GM12865 (cell line): Measurements from ENCODE around the gene SMURF2.

ENCODE experiments used
- DNase-seq: peaks from one replicate; pipeline ENCODE4 v3.0.0; 2010; ENCODE audit warnings: low read depth
- H3K4me3 ChIP-seq: 2 replicates; pipeline ENCODE4 v1.5.1; 2011; ENCODE audit warnings: mild to moderate bottlenecking, low read depth, low read length, control low read depth
- TF ChIP-seq, protein P1 (sequence below): IDR thresholded peaks from 2 replicates; pipeline ENCODE4 v1.5.1; 2011; ENCODE audit warnings: low read length, control low read depth, low read depth, inconsistent platforms; ENCODE audit not compliant: insufficient read depth; ENCODE audit errors: missing control alignments

Gene SMURF2

DNA sequence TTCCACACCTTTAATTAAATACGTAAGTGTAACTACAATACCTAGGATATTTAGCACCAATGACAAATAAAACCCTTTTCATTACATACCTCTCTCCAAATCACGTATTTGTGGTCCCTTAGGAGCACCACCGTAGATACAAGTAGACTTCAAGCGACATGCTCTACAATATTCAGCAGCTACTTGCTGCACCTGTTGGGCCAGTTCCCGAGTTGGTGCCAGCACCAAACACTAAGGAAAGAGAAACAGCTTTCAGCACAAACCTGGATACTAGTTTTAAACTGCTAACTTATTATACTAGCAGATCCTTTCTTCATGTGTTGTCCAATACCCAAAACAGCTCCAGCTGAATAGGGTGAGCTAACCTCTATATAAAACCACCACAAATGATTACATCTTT is 158.8 kb downstream of the SMURF2 start:
- H3K4me3 ChIP-seq, result no peak overlapping the region
- TF ChIP-seq, protein P1, sequence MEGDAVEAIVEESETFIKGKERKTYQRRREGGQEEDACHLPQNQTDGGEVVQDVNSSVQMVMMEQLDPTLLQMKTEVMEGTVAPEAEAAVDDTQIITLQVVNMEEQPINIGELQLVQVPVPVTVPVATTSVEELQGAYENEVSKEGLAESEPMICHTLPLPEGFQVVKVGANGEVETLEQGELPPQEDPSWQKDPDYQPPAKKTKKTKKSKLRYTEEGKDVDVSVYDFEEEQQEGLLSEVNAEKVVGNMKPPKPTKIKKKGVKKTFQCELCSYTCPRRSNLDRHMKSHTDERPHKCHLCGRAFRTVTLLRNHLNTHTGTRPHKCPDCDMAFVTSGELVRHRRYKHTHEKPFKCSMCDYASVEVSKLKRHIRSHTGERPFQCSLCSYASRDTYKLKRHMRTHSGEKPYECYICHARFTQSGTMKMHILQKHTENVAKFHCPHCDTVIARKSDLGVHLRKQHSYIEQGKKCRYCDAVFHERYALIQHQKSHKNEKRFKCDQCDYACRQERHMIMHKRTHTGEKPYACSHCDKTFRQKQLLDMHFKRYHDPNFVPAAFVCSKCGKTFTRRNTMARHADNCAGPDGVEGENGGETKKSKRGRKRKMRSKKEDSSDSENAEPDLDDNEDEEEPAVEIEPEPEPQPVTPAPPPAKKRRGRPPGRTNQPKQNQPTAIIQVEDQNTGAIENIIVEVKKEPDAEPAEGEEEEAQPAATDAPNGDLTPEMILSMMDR, result no peak
- no peak for DNase-seq

DNA sequence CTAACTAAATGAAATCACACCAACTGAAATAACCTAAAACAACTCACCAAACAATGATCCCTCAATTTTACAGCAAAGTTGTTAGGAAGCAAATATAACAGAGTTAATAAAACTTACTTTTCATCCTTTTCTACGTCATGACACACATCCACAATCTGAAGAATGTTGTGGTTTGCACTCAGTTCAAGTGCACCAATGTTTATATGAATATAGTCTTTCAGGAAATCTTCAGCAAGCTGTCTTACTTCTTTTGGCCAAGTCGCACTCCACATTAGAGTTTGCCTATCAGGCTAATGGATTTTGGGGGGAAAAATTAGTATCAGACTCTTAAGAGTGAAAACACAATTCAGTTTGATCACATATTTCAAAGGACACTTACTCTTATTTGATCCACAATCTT is 159.3 kb downstream of the SMURF2 start:
- no peak for DNase-seq
- TF ChIP-seq, protein P1, result no peak
- H3K4me3 ChIP-seq, result no peak overlapping the region

DNA sequence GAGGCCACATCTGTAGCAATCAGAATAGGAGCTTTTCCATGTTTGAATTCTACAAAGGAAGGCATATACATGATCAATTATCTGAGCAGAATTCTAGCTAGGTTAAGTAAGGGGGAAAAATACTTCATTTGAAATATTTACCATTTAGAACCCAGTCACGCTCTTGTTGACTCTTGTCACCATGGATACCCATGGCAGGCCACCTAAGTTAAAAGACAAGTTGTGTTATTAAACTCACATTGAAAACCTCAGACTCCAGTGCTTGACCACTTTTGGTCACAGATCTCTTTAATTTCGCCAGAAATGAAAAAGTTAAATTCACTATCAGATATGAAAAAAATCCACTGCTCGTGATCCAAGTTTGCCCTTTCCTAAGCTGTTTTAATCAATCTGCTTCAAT is 160.1 kb downstream of the SMURF2 start:
- DNase-seq, result no peak
- TF ChIP-seq, protein P1, result no peak
- no peak overlapping the region for H3K4me3 ChIP-seq

- DNase-seq, result no peak
- no peak overlapping the region for H3K4me3 ChIP-seq
- TF ChIP-seq, protein P1, result no peak
Observed at GRCh38 chr17:64500862-64501765, 161.0 kb downstream of the SMURF2 start.

DNA sequence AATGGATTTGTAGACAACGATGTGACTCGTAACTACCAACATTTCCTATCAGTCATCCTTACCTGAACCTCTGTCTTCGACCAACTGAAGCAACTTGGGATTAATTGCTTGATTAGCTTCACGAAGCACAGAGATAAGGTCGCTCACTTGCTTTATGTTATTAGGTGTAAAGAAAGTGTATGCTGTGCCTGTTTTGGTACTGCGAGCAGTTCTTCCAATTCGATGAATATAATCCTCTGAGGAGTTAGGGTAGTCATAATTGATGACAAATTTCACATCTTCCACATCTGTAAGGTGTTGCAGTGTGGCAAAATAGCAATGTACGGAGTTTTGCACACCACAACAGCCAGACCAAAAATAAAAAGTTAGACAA is 161.6 kb downstream of the SMURF2 start:
- DNase-seq, result no peak
- no peak overlapping the region for H3K4me3 ChIP-seq
- TF ChIP-seq, protein P1, result no peak

DNA sequence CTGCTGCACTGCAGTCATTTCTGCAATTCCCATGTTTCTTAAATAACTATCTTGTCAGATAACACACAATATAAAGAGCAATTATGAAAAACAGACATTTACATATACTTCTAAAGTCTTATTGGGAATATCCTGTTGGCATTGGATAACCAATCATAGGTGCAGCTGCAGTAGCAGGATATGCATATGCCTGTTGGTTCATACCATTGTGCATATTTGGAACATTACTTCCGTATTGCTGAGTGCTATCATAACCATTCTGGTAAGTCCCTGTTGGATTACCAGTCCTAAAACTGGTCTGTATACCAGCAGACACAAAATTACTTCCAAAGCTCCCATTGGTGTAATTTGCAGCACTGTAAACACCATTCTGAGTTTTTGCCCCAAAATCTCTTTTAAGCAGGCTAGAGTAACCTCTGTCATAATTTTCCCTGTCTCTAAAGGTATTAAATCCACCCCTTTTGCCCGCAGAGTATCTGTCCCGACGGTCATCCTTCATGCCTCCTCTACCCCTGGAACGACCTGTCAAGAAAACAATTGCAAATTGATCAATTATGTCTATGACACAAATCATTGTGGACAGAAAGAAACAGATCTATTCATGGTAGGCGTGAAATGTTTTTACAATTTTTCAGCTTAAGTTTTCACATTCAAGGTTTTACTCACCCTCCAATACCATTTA is 162.2 kb downstream of the SMURF2 start:
- no peak for DNase-seq
- H3K4me3 ChIP-seq, result no peak overlapping the region
- TF ChIP-seq, protein P1, result no peak
